ENCODE measurements around the gene PLAAT2. TPM values are rescaled to one million over a fixed set of nuclear protein-coding genes. Genes with fewer than 3 reads are reported as not detected.

PLAAT2 gene
- total and polyA plus RNA-seq, 10 of the 15 experiments (the other 5 are each of a cell fraction or from before 2014, with no cell fraction given) = 4.6 to 25.9 (median 8.6) TPM

DNA sequence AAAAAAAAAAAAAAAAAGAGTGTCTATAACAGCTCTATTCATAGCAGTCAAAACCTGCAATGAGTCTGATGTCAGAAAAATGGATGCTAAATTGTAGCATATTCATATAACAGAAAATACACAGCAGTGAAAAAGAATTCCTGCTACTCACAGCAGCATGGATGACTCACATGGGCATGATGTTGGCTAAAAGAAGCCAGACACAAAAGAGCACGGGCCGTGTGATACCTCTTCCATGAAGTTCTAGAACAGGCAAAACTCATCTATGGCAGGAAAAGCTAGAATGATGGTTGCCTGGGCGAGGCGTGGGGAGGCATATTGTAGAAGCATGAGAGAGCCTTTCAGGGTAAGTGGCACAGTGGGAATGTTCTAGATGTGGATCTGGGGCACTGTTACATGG, 32.1 kb upstream of the PLAAT2 start:
- no peak overlapping the region for H3K27ac ChIP-seq (ENCODE audit: control insufficient read depth, insufficient read depth)
- H3K4me2 ChIP-seq (ENCODE audit: control insufficient read depth, insufficient read depth) = no peak overlapping the region
- no peaks in the 10 kb centered on the region for H3K27me3 ChIP-seq (replicated peaks in 1 of 2; ENCODE audit: control insufficient read depth in 2 of 2, insufficient read depth in 2 of 2, low read length in 1 of 2)
- no peak overlapping the region for H3K4me3 ChIP-seq
- FAIRE-seq (no peak), DNase-seq (ENCODE audit: low read depth, low spot score) (no peak), ATAC-seq (no peak)
- no peaks in the 10 kb centered on the region for H3K79me2 ChIP-seq (ENCODE audit: control insufficient read depth, insufficient read depth, low read length)
- ChIA-PET POLR2A (interaction anchor here (0.6 kb wide), 1 partner anchor 49 kb away, joined by 6 read pairs; no protein-coding TSS in a partner anchor), RAD21 (ENCODE audit: unreplicated experiment) (no interaction called here), CTCF (interaction anchor here (4.6 kb wide), 1 partner anchor 41 kb away, joined by 22 read pairs; no protein-coding TSS in a partner anchor), SMC1A (ENCODE audit: uncharacterized antibody, unreplicated experiment) (interaction anchor here (1.1 to 1.5 kb wide), 2 partner anchors 42 to 143 kb away, joined by 3 to 4 read pairs; no protein-coding TSS in a partner anchor)
- intact Hi-C loops (cut with micrococcal nuclease; ENCODE audit: unreplicated experiment) = no loop called here
- no peaks in the 10 kb centered on the region; a peak in 1 of 4 replicates for H3K36me3 ChIP-seq (ENCODE audit: control insufficient read depth in 2 of 2, insufficient read depth in 2 of 2, low read length in 1 of 2)
- no TSS peak for BruUV-seq (replicated peaks)
- no peak overlapping the region for H3K9ac ChIP-seq (ENCODE audit: control insufficient read depth, insufficient read depth, low read length)
- in situ Hi-C loops (cut with MboI) = no loop called here
- WGBS (ENCODE audit: insufficient coverage, insufficient replicate concordance, low lambda C conversion rate, missing lambda C conversion rate) = 62% methylated on average over 4 of the region's 4 CpGs
- no peaks in the 10 kb centered on the region for H4K20me1 ChIP-seq (ENCODE audit: control insufficient read depth, insufficient read depth)
- H3K4me1 ChIP-seq (ENCODE audit: control insufficient read depth, insufficient read depth, low read length) = no peaks in the 10 kb centered on the region
- TF ChIP-seq RFX5 (IDR thresholded peaks at IDR 0.05; ENCODE audit: low read depth, low read length) (no peak), BACH1 (IDR thresholded peaks at IDR 0.05; ENCODE audit: borderline replicate concordance) (no peak), ZNF622 (IDR thresholded peaks at IDR 0.05) (no peak), TCF7 (IDR thresholded peaks at IDR 0.05; ENCODE audit: borderline replicate concordance) (no peak), SMAD5 (IDR thresholded peaks at IDR 0.05; ENCODE audit: low read depth) (no peak), IKZF2 (IDR thresholded peaks at IDR 0.05) (no peak), KDM1A (IDR thresholded peaks at IDR 0.05; ENCODE audit: borderline replicate concordance) (no peak), BRCA1 (IDR thresholded peaks at IDR 0.05; ENCODE audit: low read depth, low read length) (no peak), EP300 (IDR thresholded peaks at IDR 0.05; ENCODE audit: borderline replicate concordance in 1 of 2, control insufficient read depth in 1 of 2, low read depth in 2 of 2, low read length in 2 of 2) (no peak), NFXL1 (IDR thresholded peaks at IDR 0.05; ENCODE audit: borderline replicate concordance) (no peak), ZNF217 (IDR thresholded peaks at IDR 0.05) (no peak), HCFC1 (IDR thresholded peaks at IDR 0.05; ENCODE audit: low read length) (no peak)
- TF ChIP-seq, protein P1, sequence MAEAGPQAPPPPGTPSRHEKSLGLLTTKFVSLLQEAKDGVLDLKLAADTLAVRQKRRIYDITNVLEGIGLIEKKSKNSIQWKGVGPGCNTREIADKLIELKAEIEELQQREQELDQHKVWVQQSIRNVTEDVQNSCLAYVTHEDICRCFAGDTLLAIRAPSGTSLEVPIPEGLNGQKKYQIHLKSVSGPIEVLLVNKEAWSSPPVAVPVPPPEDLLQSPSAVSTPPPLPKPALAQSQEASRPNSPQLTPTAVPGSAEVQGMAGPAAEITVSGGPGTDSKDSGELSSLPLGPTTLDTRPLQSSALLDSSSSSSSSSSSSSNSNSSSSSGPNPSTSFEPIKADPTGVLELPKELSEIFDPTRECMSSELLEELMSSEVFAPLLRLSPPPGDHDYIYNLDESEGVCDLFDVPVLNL (IDR thresholded peaks at IDR 0.05; ENCODE audit: low read depth, low read length) = no peak
- TF ChIP-seq, protein P2, sequence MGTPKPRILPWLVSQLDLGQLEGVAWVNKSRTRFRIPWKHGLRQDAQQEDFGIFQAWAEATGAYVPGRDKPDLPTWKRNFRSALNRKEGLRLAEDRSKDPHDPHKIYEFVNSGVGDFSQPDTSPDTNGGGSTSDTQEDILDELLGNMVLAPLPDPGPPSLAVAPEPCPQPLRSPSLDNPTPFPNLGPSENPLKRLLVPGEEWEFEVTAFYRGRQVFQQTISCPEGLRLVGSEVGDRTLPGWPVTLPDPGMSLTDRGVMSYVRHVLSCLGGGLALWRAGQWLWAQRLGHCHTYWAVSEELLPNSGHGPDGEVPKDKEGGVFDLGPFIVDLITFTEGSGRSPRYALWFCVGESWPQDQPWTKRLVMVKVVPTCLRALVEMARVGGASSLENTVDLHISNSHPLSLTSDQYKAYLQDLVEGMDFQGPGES (IDR thresholded peaks at IDR 0.05) = no peak
- TF ChIP-seq, protein P3, sequence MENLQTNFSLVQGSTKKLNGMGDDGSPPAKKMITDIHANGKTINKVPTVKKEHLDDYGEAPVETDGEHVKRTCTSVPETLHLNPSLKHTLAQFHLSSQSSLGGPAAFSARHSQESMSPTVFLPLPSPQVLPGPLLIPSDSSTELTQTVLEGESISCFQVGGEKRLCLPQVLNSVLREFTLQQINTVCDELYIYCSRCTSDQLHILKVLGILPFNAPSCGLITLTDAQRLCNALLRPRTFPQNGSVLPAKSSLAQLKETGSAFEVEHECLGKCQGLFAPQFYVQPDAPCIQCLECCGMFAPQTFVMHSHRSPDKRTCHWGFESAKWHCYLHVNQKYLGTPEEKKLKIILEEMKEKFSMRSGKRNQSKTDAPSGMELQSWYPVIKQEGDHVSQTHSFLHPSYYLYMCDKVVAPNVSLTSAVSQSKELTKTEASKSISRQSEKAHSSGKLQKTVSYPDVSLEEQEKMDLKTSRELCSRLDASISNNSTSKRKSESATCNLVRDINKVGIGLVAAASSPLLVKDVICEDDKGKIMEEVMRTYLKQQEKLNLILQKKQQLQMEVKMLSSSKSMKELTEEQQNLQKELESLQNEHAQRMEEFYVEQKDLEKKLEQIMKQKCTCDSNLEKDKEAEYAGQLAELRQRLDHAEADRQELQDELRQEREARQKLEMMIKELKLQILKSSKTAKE (IDR thresholded peaks at IDR 0.05; ENCODE audit: low read depth, poor library complexity, severe bottlenecking) = no peak
- TF ChIP-seq, protein P4, sequence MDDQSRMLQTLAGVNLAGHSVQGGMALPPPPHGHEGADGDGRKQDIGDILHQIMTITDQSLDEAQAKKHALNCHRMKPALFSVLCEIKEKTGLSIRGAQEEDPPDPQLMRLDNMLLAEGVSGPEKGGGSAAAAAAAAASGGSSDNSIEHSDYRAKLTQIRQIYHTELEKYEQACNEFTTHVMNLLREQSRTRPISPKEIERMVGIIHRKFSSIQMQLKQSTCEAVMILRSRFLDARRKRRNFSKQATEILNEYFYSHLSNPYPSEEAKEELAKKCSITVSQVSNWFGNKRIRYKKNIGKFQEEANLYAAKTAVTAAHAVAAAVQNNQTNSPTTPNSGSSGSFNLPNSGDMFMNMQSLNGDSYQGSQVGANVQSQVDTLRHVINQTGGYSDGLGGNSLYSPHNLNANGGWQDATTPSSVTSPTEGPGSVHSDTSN (IDR thresholded peaks at IDR 0.05; ENCODE audit: insufficient replicate concordance, low read depth, low read length) = no peak
- no peak overlapping the region for H2AFZ ChIP-seq (ENCODE audit: control insufficient read depth, low read depth, low read length)
- no peaks in the 10 kb centered on the region for H3K9me3 ChIP-seq (replicated peaks; ENCODE audit: control insufficient read depth, insufficient read depth, low read length)

Data from GM12878 (cell line).